ENCODE measurements around the gene LGALSL. TPM values are rescaled to one million over a fixed set of nuclear protein-coding genes. Genes with fewer than 3 reads are reported as not detected.
A peak's percentile ranks its signal among the peaks of the same experiment; 100 is the strongest.

LGALSL gene
- total RNA-seq, 1 experiment from 2014 or later, result 14.2 TPM

DNA sequence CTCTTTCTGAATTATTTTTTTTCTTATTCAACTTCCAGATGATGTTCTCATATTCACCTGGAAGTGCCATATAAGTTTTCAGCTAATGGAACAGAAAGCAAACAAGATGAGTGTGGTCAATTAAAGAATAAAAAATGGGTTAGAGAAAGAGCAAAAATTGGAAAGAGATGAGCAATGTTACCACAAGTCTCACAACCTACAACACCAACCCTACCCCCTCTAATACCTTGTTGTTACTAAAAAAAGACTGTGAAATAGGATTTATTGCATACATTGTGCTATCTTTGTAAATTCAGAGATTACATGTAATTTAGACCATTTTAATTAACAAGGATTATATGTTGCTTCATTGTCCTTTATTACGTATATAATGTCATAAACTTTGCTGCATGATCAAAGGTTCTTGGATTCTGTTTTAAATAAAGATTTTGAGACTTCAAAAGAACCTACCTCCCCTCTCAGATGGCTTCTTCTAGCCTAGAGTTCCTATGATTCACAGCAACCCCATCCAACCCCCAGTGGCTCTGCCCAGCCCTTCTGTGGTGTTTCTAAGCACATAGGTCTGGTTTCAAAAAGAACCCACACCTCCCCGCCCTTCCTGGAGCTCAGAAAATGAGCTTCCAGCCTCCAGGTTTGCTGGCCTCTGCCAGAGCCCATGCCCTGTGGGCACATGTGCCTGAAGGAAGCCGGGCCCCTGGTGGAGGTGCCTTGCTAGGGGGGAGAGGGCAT lies 24.7 kb downstream of the LGALSL start:
- RAD21 ChIA-PET (ENCODE audit: low non-redundant PET in 1 of 2, low total read pairs in 2 of 2, uncharacterized antibody in 2 of 2, unreplicated experiment in 2 of 2), result no interaction called here
- CTCF ChIA-PET, result interaction anchor here (1.9 kb wide), 1 partner anchor 9 kb away, joined by 9 read pairs; no protein-coding TSS in a partner anchor
- Histone ChIP-seq H3K4me1 (ENCODE audit: control insufficient read depth in 1 of 2, insufficient read depth in 2 of 2, low read length in 2 of 2) (peaks cover 0 to 5% of the 10 kb centered on the region in 2 experiments; a peak in 1 of 4 replicates), H3K27ac (ENCODE audit: low read depth, low read length) (no peak overlapping the region), H3K9me2 (ENCODE audit: insufficient read depth) (no peaks in the 10 kb centered on the region), H3K36me3 (ENCODE audit: control insufficient read depth in 1 of 2, insufficient read depth in 2 of 2, low read length in 2 of 2) (no peaks in the 10 kb centered on the region), H2AFZ (ENCODE audit: low read depth, low read length, poor library complexity, severe bottlenecking) (no peak overlapping the region), H3K9me3 (ENCODE audit: control insufficient read depth in 1 of 2, insufficient read depth in 1 of 2, low read depth in 1 of 2, low read length in 2 of 2) (no peaks in the 10 kb centered on the region), H3K4me2 (ENCODE audit: low read length) (0 out of 2 replicates have a peak overlapping the region, but pooled peaks have one; percentile 7), H3K9ac (ENCODE audit: low read length) (no peak overlapping the region), H3K27me3 (ENCODE audit: insufficient read depth, low read length) (no peaks in the 10 kb centered on the region), H4K20me1 (ENCODE audit: insufficient read depth) (no peaks in the 10 kb centered on the region), H3K79me2 (ENCODE audit: insufficient read depth, low read length) (no peaks in the 10 kb centered on the region), H3K4me3 (replicated peaks in 1 of 2; ENCODE audit: low read depth in 1 of 2, low read length in 2 of 2) (no peak overlapping the region)
- DNase-seq (ENCODE audit: low read depth, low spot score), result no peak
- BruUV-seq (replicated peaks), result no TSS peak
- no peak for TF ChIP-seq SRF (IDR thresholded peaks at IDR 0.05; ENCODE audit: low read depth)
- TF ChIP-seq TCF7L2 (IDR thresholded peaks at IDR 0.05; ENCODE audit: borderline replicate concordance, extremely low read depth, insufficient read depth, insufficient read length), result no peak
- no peak for TF ChIP-seq POLR2AphosphoS5 (IDR thresholded peaks at IDR 0.05; ENCODE audit: low read depth, low read length)
- no peak for TF ChIP-seq POLR2A (IDR thresholded peaks at IDR 0.05; ENCODE audit: borderline replicate concordance, extremely low read depth, insufficient read depth, insufficient read length)
- TF ChIP-seq, protein P1, sequence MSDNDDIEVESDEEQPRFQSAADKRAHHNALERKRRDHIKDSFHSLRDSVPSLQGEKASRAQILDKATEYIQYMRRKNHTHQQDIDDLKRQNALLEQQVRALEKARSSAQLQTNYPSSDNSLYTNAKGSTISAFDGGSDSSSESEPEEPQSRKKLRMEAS (IDR thresholded peaks at IDR 0.05), result no peak
- TF ChIP-seq, protein P2, sequence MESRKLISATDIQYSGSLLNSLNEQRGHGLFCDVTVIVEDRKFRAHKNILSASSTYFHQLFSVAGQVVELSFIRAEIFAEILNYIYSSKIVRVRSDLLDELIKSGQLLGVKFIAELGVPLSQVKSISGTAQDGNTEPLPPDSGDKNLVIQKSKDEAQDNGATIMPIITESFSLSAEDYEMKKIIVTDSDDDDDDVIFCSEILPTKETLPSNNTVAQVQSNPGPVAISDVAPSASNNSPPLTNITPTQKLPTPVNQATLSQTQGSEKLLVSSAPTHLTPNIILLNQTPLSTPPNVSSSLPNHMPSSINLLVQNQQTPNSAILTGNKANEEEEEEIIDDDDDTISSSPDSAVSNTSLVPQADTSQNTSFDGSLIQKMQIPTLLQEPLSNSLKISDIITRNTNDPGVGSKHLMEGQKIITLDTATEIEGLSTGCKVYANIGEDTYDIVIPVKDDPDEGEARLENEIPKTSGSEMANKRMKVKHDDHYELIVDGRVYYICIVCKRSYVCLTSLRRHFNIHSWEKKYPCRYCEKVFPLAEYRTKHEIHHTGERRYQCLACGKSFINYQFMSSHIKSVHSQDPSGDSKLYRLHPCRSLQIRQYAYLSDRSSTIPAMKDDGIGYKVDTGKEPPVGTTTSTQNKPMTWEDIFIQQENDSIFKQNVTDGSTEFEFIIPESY (IDR thresholded peaks at IDR 0.05; ENCODE audit: extremely low read depth, insufficient replicate concordance, low read length), result no peak
- no peak for TF ChIP-seq EZH2phosphoT487 (IDR thresholded peaks at IDR 0.05; ENCODE audit: borderline replicate concordance)
- no peak for TF ChIP-seq YY1 (IDR thresholded peaks at IDR 0.05; ENCODE audit: extremely low read depth, insufficient replicate concordance, low read depth, low read length)
- no peak for TF ChIP-seq CBX3 (IDR thresholded peaks at IDR 0.05; ENCODE audit: low read depth)
- no peak for TF ChIP-seq FOSL1 (IDR thresholded peaks at IDR 0.05; ENCODE audit: low read depth)
- TF ChIP-seq CTCF (IDR thresholded peaks at IDR 0.05 in 2 of 3, conservative IDR thresholded peaks at IDR 0.05 in 1 of 3; ENCODE audit: borderline replicate concordance in 1 of 3, insufficient read depth in 1 of 3, low read depth in 2 of 3, low read length in 2 of 3), result no peak
- no peak for TF ChIP-seq CEBPB (IDR thresholded peaks at IDR 0.05; ENCODE audit: low read depth)
- TF ChIP-seq, protein P3, sequence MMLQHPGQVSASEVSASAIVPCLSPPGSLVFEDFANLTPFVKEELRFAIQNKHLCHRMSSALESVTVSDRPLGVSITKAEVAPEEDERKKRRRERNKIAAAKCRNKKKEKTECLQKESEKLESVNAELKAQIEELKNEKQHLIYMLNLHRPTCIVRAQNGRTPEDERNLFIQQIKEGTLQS (IDR thresholded peaks at IDR 0.05), result no peak
- intact Hi-C loops (cut with micrococcal nuclease), result no loop called here
- POLR2A ChIA-PET, result no interaction called here
- no peak for ATAC-seq

Measured in HCT116 (cell line).